GM21825 (cell line): Measurements from ENCODE around the gene GAB2.
"Not testable (repeated sequence)": the region's sequence is repeated elsewhere in the genome, so short reads cannot be mapped to it uniquely, and the experiment has no call there.

Experiments
- ATAC-seq: cut with Tn5 transposase; IDR thresholded peaks from one replicate; pipeline ENCODE4 v1.9.1; 2021; ENCODE audit warnings: mild to moderate bottlenecking, moderate library complexity; ENCODE audit not compliant: unreplicated experiment

Gene GAB2

GRCh38 chr11:78290293-78291176, 127.1 kb downstream of the GAB2 start:
- no peak for ATAC-seq

GRCh38 chr11:78289552-78290292, 127.9 kb downstream of the GAB2 start:
- ATAC-seq, result no peak

- ATAC-seq, result no peak
Measured at GRCh38 chr11:78284260-78284659, 133.4 kb downstream of the GAB2 start.

GRCh38 chr11:78282821-78283220, 134.8 kb downstream of the GAB2 start:
- no peak for ATAC-seq

- ATAC-seq, result no peak
Measured at GRCh38 chr11:78281511-78281910, 136.1 kb downstream of the GAB2 start.

- ATAC-seq, result no peak
Measured at GRCh38 chr11:78277314-78277994, 140.2 kb downstream of the GAB2 start.

- ATAC-seq, result no peak
Measured at GRCh38 chr11:78276311-78276710, 141.3 kb downstream of the GAB2 start.

- no peak for ATAC-seq
Measured at GRCh38 chr11:78274739-78275138, 142.9 kb downstream of the GAB2 start.

GRCh38 chr11:78272625-78273269, 144.9 kb downstream of the GAB2 start:
- not testable (repeated sequence) for ATAC-seq

- not testable (repeated sequence) for ATAC-seq
Measured at GRCh38 chr11:78271801-78272200, 145.8 kb downstream of the GAB2 start.

- ATAC-seq, result no peak
Measured at GRCh38 chr11:78270971-78271370, 146.6 kb downstream of the GAB2 start.

- ATAC-seq, result no peak
Measured at GRCh38 chr11:78269806-78270205, 147.8 kb downstream of the GAB2 start.

GRCh38 chr11:78268591-78269410, 148.8 kb downstream of the GAB2 start:
- no peak for ATAC-seq

GRCh38 chr11:78266451-78266850, 151.2 kb downstream of the GAB2 start:
- ATAC-seq, result no peak

- ATAC-seq, result no peak
Measured at GRCh38 chr11:78265326-78265725, 152.3 kb downstream of the GAB2 start.

- no peak for ATAC-seq
Measured at GRCh38 chr11:78262691-78263090, 154.9 kb downstream of the GAB2 start.

GRCh38 chr11:78262238-78262637, 155.4 kb downstream of the GAB2 start:
- ATAC-seq, result no peak

GRCh38 chr11:78261828-78262227, 155.8 kb downstream of the GAB2 start:
- ATAC-seq, result no peak

- ATAC-seq, result no peak
Measured at GRCh38 chr11:78261367-78261766, 156.3 kb downstream of the GAB2 start.
